ENCODE measurements around the gene FAM124A.

The FAM124A gene

DNA sequence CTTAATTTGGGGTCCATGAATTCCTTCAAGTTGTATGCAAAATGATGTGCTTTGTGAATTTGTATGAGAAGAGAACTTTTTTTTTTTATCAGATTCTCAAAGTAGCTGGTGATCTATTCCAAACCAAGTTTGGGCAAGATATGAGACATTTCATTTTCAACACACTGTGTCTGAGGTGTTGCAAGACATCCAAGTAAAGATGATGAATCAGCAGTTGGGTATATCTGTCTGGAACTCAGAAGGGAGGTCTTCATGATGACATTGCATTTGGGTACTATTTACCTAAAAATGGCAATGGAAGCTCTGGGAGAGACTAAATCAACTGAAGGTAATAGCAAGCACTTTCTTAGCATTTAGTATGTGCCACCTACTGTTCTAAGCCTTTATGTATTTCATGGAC is 2.8 kb downstream of the FAM124A start:
- H3K27ac ChIP-seq: no peak overlapping the region
- no peak for DNase-seq (ENCODE audit: low spot score)
- H3K4me3 ChIP-seq: no peak overlapping the region
- no peak for TF ChIP-seq CTCF (IDR thresholded peaks at IDR 0.05)

DNA sequence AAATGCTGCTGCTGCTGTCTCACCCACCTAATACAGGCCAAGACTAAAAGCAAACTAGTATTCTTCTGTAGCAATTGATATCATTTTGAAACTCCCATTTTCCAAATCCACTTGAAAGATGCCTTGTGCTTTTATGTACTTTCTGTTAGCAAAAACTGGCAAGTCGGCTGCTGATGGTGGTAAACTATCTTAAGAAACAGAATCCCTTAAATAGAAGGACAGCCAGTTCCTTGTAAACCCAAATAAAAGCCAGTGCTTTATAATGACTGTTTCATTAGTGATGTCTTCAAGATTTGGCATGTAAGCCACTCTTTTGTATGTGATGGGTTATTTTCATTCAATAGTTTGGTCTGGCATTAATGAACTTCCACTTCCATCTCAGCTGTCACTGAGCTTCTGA is 5.2 kb downstream of the FAM124A start:
- DNase-seq (ENCODE audit: low spot score): no peak
- Histone ChIP-seq H3K27ac (no peak overlapping the region), H3K4me3 (no peak overlapping the region)
- TF ChIP-seq CTCF (IDR thresholded peaks at IDR 0.05): no peak

- Histone ChIP-seq H3K27ac (no peak overlapping the region), H3K4me3 (no peak overlapping the region)
- no peak for DNase-seq (ENCODE audit: low spot score)
- no peak for TF ChIP-seq CTCF (IDR thresholded peaks at IDR 0.05)
These were observed 7.0 kb downstream of the FAM124A start for GRCh38 chr13:51229101-51229719.

GRCh38 chr13:51229731-51230130 is 7.5 kb downstream of the FAM124A start:
- Histone ChIP-seq H3K27ac (no peak overlapping the region), H3K4me3 (no peak overlapping the region)
- no peak for DNase-seq (ENCODE audit: low spot score)
- TF ChIP-seq CTCF (IDR thresholded peaks at IDR 0.05): no peak

GRCh38 chr13:51230477-51231105 is 8.4 kb downstream of the FAM124A start:
- DNase-seq (ENCODE audit: low spot score): no peak
- peak overlapping the region; percentile 31 to 36 for H3K27ac ChIP-seq
- peak overlapping the region; percentile 51 for H3K4me3 ChIP-seq
- TF ChIP-seq CTCF (IDR thresholded peaks at IDR 0.05): no peak

DNA sequence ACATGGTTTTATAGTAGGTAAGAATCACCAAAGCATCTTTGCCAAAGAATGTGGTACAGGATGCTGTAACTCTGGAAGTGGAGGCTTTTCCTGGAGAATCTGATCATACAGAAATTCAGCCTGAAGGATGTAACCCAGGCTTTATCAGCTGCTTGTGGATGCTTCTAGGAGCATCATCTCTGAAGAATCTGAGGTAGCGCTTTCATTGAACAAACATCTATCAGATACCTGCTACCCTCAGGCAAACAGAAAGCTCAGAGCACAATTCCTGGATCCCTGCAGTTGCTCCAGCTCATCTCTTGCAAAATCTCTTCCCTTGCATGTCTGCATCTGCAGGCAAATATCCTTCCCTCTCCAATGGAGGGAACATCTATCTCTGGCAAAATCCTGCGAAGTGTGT is 9.3 kb downstream of the FAM124A start:
- DNase-seq (ENCODE audit: low spot score): no peak
- H3K4me3 ChIP-seq: no peak overlapping the region
- no peak for TF ChIP-seq CTCF (IDR thresholded peaks at IDR 0.05)
- H3K27ac ChIP-seq: no peak overlapping the region

GRCh38 chr13:51232328-51232727 is 10.1 kb downstream of the FAM124A start:
- no peak for TF ChIP-seq CTCF (IDR thresholded peaks at IDR 0.05)
- Histone ChIP-seq H3K4me3 (no peak overlapping the region), H3K27ac (no peak overlapping the region)
- DNase-seq (ENCODE audit: low spot score): no peak

All from coronary artery (tissue), 2 donors.